Psoas muscle (tissue), 8 donors: ENCODE results near the gene GALNT14. TPM values are rescaled to one million over a fixed set of nuclear protein-coding genes. Genes with fewer than 3 reads are reported as not detected.
A peak's percentile ranks its signal among the peaks of the same experiment; 100 is the strongest.
"Not testable (repeated sequence)": the region's sequence is repeated elsewhere in the genome, so short reads cannot be mapped to it uniquely, and the experiment has no call there.

Experiments
- ATAC-seq, 4 donors: fragments of 200-7000 bp; cut with Tn5 transposase; one replicate each; pipeline ENCODE4 v1.9.1; 2020; ENCODE audit warnings: moderate library complexity in 3 of 4, mild to moderate bottlenecking in 2 of 4
- DNase-seq, 2 donors: peaks; one replicate each; pipeline ENCODE4 v3.0.0-alpha.2; 2020
- H3K27ac ChIP-seq: fragments of 200-600 bp; one replicate; pipeline ENCODE4 v1.8.0; 2022
- H3K27me3 ChIP-seq, 3 donors: fragments of 200-600 bp in 1 of 3; one replicate each; pipeline versions ENCODE4 v1.6.1 to v1.8.0; 2013 to 2022; ENCODE audit warnings: low read length in 2 of 3, mild to moderate bottlenecking in 2 of 3, moderate library complexity in 1 of 3; ENCODE audit not compliant: insufficient read depth in 3 of 3
- H3K36me3 ChIP-seq, 2 donors: fragments of 200-600 bp in 1 of 2; one replicate each; pipeline versions ENCODE4 v1.6.1 to v1.8.0; 2013 to 2022; ENCODE audit warnings: low read depth in 1 of 2, mild to moderate bottlenecking in 1 of 2, moderate library complexity in 1 of 2; ENCODE audit not compliant: insufficient read depth in 1 of 2
- H3K4me1 ChIP-seq: fragments of 200-600 bp; one replicate; pipeline ENCODE4 v1.8.0; 2022
- H3K4me3 ChIP-seq: fragments of 200-600 bp; one replicate; pipeline ENCODE4 v1.8.0; 2022; ENCODE audit warnings: mild to moderate bottlenecking
- H3K9me3 ChIP-seq: fragments of 200-600 bp; one replicate; pipeline ENCODE4 v1.8.0; 2022
- WGBS, 3 donors: extraction: QIAGEN DNeasy Blood & Tissue Kit; methylation state at CpG; one replicate each; pipeline versions ENCODE4 v1.1.6 to v1.1.7; 2013; 5-methylcytosine and 5-hydroxymethylcytosine counted together
- intact Hi-C, 2 donors: fragments of 100-400 bp; cut with DNase I; formaldehyde crosslinking; loops; one replicate each; pipeline versions ENCODE4 v1.11.0 to v1.14.2; 2022
- long read RNA-seq, 2 donors: library from polyadenylated mRNA; unstranded; transcript quantifications; one replicate each; pipeline ENCODE4 v2.0.0, GENCODE V29; 2021
- polyA plus RNA-seq, 3 donors: library from polyadenylated mRNA; stranded (reverse); fragments of 200-250 nt; gene quantifications; one replicate each; pipeline ENCODE4 v1.2.3, GENCODE V29; 2013
- total RNA-seq, 4 donors: library from RNA; stranded (reverse); fragmentation: NEBNext Ultra II Directional in 2 of 4; extraction: Animal tissue kit (Norgen Biotek cat#: 25700) in 2 of 4; gene quantifications; one replicate each; pipeline versions ENCODE4 v1.2.1 to v1.2.4, GENCODE V29; 2021 to 2023
- TF ChIP-seq, protein P1 (sequence below): fragments of 200-600 bp; IDR thresholded peaks from one replicate; pipeline ENCODE4 v1.8.0; 2022; ENCODE audit warnings: antibody characterized with exemption
- donor health status: healthy with polysubstance abuse.
- donor health status: DM: no; HTN: no; CAD: no; lungs with moderate emphysema.
- donor health status: Bipolar disorder and iron deficiency.
- donor health status: healthy.
- donor health status: DM: yes; HTN: yes; CAD: no.
- donor health status: DM: no; HTN: no; CAD: no.
- donor health status: DM: no; HTN: no; CAD: no.
- donor health status: DM: yes; HTN: yes; CAD: no.

The GALNT14 gene
- total RNA-seq (under 1 TPM in 3 of 4 donors, not detected in 1; 0.22 to 0.54 (median 0.25) TPM), polyA plus RNA-seq (under 1 TPM; 0.13 to 0.43 (median 0.14) TPM)
- long read RNA-seq, donor 1 = 0 reads
- long read RNA-seq, donor 2, partial matches to known transcripts = 0 of 1 reads
- long read RNA-seq, donor 2, other reads (novel, unspliced or antisense) = 1 of 1 reads

- no peaks in the 10 kb centered on the region for H3K36me3 ChIP-seq
- H3K4me3 ChIP-seq = peak within 1 kb of the TSS; percentile 70
- TF ChIP-seq, protein P1, sequence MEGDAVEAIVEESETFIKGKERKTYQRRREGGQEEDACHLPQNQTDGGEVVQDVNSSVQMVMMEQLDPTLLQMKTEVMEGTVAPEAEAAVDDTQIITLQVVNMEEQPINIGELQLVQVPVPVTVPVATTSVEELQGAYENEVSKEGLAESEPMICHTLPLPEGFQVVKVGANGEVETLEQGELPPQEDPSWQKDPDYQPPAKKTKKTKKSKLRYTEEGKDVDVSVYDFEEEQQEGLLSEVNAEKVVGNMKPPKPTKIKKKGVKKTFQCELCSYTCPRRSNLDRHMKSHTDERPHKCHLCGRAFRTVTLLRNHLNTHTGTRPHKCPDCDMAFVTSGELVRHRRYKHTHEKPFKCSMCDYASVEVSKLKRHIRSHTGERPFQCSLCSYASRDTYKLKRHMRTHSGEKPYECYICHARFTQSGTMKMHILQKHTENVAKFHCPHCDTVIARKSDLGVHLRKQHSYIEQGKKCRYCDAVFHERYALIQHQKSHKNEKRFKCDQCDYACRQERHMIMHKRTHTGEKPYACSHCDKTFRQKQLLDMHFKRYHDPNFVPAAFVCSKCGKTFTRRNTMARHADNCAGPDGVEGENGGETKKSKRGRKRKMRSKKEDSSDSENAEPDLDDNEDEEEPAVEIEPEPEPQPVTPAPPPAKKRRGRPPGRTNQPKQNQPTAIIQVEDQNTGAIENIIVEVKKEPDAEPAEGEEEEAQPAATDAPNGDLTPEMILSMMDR = peak; percentile 35
- H3K27ac ChIP-seq = no peak within 1 kb of the TSS
- H3K27me3 ChIP-seq = peaks cover 0 to 53% (median 21%) of the 10 kb centered on the region in 3 donors
- peak; percentile 59 to 84 (median 74) for ATAC-seq
- no peaks in the 10 kb centered on the region for H3K9me3 ChIP-seq
- peaks cover 13% of the 10 kb centered on the region for H3K4me1 ChIP-seq
- 1 to 3% (median 1%) methylated on average over 58 to 95 of the region's 95 CpGs for WGBS, 3 donors
- intact Hi-C loops = no loop called here
- peak; percentile 40 to 71 for DNase-seq
Measured at GRCh38 chr2:31138037-31138962, at the start of gene GALNT14. Gene GALNT14, minus strand, starts transcription at chr2:31138440. Its CDS starts 354 bp downstream, at chr2:31138086.

GRCh38 chr2:31187166-31187565 lies 48.9 kb upstream of the GALNT14 start:
- intact Hi-C loops = no loop called here

GRCh38 chr2:31183973-31184372 lies 45.7 kb upstream of the GALNT14 start:
- WGBS, 3 donors = 79 to 97% (median 93%) methylated on average over 7 of the region's 7 CpGs
- H3K4me3 ChIP-seq, H3K27me3 ChIP-seq, ATAC-seq, H3K4me1 ChIP-seq, intact Hi-C loops, H3K36me3 ChIP-seq, H3K27ac ChIP-seq, DNase-seq, H3K9me3 ChIP-seq: not testable (repeated sequence)

More at GRCh38 chr2:31187166-31187565, 48.9 kb upstream of the GALNT14 start:
- no peak overlapping the region for H3K27ac ChIP-seq
- no peaks in the 10 kb centered on the region for H3K36me3 ChIP-seq
- TF ChIP-seq, protein P1 = no peak
- ATAC-seq = no peak
- DNase-seq = no peak
- 90 to 92% (median 91%) methylated on average over 4 of the region's 4 CpGs for WGBS, 3 donors
- peaks cover 0 to 6% (median 0%) of the 10 kb centered on the region in 3 donors for H3K27me3 ChIP-seq
- no peaks in the 10 kb centered on the region for H3K9me3 ChIP-seq
- no peak overlapping the region for H3K4me3 ChIP-seq
- no peaks in the 10 kb centered on the region for H3K4me1 ChIP-seq

GRCh38 chr2:31176742-31177141 lies 38.5 kb upstream of the GALNT14 start:
- no peak overlapping the region for H3K4me3 ChIP-seq
- H3K36me3 ChIP-seq = no peaks in the 10 kb centered on the region
- H3K27me3 ChIP-seq = no peaks in the 10 kb centered on the region
- H3K9me3 ChIP-seq = no peaks in the 10 kb centered on the region
- H3K4me1 ChIP-seq = no peaks in the 10 kb centered on the region
- no peak overlapping the region for H3K27ac ChIP-seq
- ATAC-seq (no peak), DNase-seq (no peak)
- intact Hi-C loops = loop anchor here in 1 of 2 donors (10.0 kb wide), 1 partner anchor 972 kb away; no protein-coding TSS in a partner anchor
- TF ChIP-seq, protein P1 = no peak
- WGBS, 3 donors = 82 to 88% (median 85%) methylated on average over 10 of the region's 10 CpGs

DNA sequence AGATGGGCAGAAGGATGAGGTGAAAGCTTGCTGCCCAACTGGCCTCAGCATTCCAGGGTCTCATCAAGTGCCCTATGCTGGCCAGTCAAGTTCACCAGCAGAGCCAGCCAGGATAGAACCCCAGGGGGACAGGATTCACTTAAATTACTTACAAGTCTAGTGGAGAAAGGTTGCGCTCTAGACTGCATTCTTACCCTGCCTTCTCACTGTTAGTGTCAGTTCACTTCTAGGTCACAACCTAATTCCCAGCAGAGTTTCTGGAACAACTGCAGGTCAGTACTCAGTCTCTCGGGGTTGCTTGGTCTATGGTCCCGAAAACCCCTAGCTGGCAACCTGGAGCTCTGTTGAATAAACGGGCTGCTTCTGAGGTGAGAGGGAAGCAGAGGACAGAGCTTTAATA lies 32.9 kb upstream of the GALNT14 start:
- H3K36me3 ChIP-seq = no peaks in the 10 kb centered on the region
- TF ChIP-seq, protein P1 = no peak
- H3K27me3 ChIP-seq = no peaks in the 10 kb centered on the region
- ATAC-seq (no peak), DNase-seq (no peak)
- no peak overlapping the region for H3K4me3 ChIP-seq
- no peak overlapping the region for H3K27ac ChIP-seq
- H3K9me3 ChIP-seq = no peaks in the 10 kb centered on the region
- H3K4me1 ChIP-seq = no peaks in the 10 kb centered on the region
- intact Hi-C loops = loop anchor here (1.0 to 10.0 kb wide), 3 partner anchors 457 to 966 kb away; no protein-coding TSS in a partner anchor
- WGBS, 3 donors = 85 to 87% (median 86%) methylated on average over 4 of the region's 4 CpGs
